ENCODE data around the gene POLE2. TPM values are rescaled to one million over a fixed set of nuclear protein-coding genes. Genes with fewer than 3 reads are reported as not detected.
A peak's percentile ranks its signal among the peaks of the same experiment; 100 is the strongest.
"Not testable (repeated sequence)": the region's sequence is repeated elsewhere in the genome, so short reads cannot be mapped to it uniquely, and the experiment has no call there.

The POLE2 gene
- total RNA-seq, 1 donor from 2014 or later = 13.4 TPM

DNA sequence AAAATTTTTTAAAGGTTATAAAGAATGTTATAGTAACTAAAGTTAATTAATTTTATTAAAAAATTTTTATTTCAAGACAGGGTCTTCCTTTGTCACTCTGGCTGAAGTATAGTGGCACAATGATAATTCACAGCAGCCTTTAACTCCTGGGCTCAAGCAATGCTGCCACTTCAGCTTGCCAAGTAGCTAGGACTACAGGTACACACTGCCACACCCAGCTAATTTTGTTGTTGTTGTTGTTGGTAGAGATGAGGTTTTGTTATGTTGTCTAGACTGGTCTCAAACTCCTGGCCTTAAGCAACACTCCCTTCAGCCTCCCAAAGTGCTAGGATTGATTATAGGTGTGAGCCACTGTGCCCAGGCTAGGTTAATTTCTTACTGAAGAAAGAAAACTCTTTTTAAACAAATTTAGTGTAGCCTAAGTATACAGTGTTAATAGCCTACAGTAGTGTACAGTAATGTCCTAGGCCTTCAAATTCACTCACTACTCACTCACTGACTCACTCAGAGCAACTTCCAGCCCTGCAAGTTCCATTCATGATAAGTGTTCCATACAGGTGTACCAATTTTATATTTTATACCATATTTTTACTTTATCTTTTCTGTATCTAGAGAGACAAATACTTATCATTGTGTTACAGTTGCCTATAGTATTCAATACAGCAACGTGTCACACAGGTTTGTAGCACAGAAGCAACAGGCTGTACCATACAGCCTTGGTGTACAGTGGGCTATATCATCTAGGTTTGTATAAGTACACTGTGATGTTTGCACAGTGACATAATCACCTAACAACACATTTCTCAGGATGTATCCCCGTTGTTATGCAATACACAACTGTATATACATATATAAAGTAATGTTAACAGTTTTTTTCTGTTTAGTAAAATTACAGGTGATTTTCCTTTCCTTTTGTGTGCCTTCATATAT lies 28.2 kb downstream of the POLE2 start:
- no peak for DNase-seq

DNA sequence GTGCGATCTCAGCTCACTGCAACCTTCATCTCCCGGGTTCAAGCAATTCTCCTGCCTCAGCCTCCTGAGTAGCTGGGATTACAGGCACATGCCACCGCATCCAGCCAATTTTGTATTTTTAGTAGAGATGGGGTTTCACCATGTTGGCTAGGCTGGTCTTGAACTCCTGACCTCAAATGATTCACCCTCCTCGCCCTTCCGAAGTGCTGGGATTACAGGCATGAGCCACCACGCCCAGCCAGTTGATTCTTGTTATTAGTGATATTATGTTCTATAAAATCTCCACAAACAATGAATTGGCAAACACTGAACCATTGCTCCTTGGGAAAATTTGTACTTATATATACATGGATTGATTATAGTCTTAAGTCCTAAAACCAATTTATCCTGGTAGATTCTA lies 30.5 kb downstream of the POLE2 start:
- DNase-seq = not testable (repeated sequence)

DNA sequence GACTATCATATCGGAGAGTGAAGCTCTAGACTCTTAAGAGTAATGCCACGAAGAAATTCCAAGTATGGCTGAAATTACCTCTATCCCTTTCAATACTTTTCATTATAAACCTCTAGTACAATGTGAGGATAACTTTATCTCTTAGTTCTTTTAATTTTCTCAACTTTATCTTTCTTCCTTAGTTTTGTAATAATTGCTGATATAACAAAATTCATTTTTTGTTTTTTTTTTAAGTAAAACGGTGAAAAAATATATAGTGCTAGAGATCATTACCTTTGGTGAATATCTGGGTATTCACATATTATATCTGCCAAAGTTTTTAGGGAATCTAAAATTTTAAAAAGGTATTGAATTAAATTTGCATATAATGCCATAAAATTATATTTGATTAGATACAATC lies 33.5 kb downstream of the POLE2 start:
- no peak for DNase-seq

DNA sequence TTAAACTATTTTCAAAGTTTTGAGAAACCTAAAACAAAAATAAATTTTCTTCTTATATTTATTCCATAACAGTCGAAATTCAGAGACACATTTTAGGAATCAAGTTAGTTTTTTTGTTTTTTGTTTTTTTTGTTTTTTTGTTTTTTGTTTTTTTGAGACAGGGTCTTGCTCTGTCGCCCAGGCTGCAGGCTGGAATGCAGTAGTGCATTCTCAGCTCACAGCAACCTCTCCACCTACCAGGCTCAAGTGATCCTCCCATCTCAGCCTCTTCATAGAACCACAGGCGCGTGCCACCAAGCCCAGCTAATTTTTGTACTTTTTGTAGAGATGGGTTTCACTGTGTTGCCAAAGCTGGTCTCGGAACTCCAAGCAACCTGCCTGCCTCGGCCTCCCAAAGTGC lies 34.5 kb downstream of the POLE2 start:
- DNase-seq = no peak

DNA sequence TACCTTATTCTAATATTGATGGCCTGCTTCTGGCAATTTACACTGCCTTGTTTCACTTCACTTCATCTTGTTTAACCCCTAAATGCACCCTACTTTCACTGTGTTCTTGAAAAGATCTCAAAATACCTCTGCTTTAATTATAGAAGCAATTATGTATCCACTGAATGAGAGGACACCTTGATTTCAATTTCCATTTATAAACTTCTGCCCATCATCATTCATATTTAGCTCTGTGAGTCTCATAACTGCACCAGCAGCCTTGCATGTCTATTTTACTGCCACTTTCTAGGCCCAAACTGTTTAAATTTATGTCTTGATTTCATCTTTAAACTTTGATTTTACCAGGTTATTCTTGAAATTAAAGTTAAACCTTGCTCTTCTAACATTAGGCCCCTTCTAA lies 45.9 kb downstream of the POLE2 start:
- DNase-seq = no peak

DNA sequence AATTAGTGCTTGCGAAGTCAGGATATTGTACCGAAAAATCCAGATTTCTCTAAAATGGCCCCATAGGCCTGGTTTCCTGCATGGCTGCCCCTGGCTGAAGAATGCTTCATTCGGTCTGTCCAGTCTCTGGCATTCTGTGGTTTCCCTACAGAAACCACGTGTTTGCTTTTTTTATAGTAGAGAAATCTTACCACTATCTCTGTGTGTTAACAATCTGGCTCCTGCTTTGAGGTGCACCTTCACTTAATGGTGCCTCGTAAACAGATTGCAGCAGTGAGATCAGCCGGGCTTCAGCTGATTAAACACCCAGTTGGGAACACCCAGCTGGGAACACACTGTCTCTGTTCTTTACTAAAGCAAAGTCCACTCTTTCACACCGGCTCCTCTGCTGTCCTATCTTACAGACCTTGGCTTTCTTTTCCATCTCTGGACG lies 46.3 kb downstream of the POLE2 start:
- no peak for DNase-seq

DNA sequence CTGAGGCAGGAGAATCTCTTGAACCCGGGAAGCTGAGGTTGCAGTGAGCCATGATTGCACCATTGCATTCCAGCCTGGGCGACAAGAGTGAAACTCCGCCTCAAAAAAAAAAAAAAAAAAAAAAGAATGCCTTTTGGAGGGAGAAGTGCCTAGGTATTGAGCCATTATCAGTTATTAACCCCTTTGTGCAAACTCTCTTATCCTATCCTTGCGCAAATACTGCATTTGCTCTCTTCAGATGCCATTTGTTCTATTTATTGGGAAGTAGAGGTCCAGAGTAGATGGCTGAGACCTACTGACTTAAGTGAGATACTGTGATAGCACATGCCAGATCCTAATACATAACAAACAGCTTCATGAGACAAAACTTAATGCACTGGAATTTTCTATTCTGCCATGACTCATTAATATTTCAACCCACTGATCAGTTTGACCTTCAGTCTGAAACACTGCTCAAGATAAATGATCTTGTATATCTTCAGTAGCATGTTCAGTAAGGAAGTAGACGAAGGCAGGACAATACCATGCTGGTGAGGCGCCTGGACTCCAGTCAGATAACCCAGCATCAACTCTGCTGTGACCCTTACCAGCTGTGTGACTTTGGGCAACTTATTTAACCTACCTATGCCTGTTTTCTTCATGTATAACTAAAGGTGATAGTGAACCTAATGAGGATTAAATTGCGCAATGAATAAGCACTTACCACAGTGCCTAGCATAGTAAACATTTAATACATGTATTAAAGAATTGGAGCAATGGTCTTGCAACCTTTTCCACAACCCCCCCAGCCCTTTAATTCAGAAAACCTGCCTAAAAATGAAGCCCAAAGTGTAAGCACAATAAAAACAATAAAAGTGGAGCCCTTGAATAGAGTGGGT lies 47.2 kb downstream of the POLE2 start:
- no peak for DNase-seq

DNA sequence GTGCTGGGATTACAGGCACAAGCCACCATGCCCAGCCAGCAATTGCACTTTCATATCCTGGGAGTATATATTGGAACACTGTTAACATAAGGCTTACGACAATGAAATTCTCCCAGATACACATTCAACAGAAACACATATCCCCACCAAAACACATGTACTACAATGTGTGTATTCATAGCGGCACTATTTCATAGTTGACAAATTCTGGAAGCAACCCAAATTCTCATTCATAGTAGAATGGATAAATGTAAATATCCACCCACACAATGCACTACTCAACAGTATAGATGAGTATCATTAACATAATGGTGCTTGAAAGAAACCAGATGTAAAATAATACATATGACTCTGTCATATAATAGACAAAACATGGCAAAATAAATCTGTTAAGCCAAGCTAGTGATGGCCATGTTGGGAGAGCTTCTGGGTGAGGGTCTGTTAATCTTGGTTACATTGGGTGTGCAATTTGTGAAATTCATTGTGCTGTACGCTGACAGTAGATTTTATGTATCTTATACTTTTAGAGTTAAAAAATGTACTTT lies 50.4 kb downstream of the POLE2 start:
- no peak for DNase-seq

DNA sequence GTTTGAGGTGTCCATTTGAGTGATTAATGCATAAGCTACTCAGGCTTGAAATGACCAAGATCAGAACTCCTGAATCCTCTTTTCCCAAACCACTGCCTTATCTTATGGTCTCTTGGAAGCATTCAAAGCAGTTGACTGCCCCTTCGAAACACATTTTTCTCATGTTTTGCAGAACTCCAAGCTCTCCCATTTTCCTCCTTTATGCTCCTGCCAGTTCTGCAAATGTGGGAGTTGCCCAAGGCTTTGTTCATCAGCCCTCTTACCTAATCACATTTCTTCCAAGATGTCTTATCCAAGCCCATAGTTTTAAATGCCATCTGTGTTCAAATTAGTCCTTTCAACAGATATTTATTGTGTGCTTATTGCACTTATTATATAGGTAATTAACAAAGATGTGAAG lies 51.1 kb downstream of the POLE2 start:
- no peak for DNase-seq

DNA sequence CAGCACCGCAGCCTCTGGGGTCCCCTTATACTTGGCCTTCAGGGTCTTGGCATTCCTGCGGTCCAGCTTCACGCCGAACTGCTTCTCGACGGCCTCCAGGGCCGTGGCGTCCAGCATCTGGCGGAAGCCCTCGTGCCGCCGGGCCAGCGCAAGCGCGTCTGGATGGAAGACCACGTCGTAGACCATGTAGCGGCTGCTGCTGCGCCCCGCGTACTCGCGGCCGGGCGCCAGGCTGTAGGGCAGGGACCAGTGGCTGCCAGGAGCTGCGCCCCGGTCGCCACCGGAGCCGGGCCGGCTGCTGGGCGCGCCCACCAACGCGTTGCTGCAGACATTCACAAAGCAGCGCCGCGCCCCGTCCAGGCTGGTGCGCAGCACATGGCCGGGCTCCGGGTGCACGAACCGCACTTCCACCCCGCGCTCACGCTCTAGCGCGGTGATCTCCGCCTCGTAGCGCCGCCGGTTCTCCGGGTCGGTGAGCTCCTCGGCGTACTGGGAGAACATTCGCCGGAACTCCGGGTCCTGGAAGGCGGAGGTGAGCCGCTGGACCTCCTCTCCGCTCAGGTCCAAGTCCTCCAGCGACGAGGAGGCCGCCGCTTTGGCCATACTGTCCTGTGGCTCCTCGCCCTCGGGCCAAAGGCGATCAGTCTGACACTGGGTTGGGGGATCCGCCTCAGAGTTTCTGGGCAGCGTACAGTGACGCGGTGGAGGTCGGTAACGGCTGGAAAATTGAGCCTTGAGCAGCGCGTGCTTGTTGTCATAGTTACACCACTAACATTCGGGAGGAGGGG lies 53.3 kb downstream of the POLE2 start, which contains the start of gene DNAAF2:
TSS of gene DNAAF2 (minus strand) at position 698 of the 788 bp plus-strand sequence. CDS start at position 603, 95 bp downstream.
- DNase-seq = peak; percentile 66

DNA sequence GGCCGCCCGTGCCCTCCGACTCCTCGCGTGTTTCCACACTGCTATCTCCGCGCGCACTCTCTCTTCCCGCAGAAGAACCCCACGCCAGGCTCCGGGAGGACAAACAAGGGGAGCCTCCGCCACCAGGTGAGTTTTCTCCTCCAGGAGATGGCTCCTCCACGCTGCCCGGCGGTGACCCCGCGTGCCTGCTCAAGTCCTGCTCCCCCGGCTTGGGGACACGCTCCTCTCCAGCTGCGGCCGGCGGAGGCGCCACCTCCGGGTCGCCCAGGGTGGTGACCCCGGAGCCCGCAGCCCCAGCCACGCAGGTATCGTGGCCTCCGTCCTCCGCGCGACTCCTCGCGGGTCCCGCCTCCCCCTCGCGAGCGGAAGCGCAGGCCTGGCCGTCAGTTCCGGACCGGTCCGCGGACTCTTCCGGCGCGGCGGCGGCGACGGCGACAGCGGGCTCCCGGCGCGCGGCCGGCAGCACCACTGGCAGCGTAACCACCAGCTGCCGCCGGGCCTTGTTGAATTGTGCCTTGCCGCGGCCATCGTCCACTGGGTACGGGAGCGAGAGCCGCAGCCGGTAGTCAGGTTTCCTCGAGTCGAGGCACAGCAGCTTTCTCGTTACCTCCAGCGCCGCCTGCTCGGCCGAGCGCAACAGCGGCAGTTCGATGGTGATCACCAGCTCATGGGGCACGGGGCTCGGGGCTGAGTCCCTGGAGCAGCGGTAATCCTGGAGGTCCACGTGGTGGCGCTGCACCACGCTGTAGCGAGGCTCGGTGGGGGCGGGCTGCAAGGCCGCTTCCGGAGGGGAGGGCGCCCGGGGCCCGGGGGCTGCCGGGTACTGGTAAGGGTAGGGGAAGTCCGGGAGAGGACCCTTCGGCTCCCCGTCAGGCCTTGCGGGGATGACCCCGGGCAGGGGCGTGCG lies 54.1 kb downstream of the POLE2 start:
- peak; percentile 95 for DNase-seq

DNA sequence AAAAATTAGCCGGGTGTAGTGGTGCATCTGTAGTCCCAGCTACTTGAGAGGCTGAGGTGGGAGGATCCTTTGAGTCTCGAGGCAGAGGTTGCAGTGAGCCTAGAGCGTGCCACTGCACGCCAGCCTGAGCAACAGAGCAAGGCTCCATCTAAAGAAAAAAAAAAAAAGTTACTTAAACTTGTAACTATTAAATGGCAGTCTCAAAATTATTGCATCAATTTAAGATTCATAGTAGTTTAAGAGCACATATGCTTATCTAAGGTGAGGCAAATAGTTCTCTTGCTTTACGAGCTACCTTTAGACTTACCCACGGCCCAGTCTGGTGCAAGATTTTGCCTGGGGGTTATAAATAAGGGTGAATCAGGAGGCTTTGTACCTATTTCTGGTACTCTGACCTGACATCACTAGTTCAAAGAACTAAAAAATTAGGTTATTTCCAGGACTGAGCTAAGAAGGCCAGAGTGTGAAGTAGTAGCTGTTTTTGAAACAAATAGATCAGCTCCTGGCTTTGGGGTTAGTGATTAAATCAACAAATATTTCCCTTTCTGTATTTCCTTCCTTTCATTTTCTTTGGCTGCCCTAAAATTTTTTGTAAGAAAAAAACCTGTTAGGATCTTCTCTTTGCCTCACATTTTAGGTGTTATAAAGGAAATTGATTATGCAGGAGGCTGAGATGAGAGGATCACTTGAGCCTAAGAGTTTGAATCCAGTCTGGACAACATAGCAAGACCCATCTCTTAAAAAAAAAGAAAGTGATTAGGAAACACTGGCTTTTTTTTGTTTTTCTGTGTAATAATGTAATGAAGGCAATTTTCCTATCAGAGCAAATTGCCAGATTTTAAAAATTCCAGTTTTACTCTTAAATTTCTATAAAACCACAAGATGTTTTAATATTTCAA lies 63.8 kb downstream of the POLE2 start:
- DNase-seq = no peak

DNA sequence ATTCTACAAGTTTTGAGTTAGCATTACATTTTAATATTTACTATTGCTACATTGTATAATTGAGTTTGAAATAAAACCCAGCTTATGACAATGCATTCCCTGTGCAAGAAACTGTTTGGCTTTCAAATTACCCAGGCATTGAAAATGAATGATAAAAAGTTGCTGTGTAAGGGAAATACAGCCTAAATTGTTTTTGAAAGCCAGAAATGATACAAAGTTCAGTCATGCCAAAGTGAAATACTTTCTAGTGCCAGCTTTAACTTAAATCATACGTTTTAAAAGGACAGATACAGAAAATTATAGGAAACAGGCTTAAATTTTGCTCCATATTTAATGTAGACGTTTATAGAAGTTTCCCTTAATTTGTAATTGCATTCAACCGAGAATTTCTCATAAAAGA lies 64.6 kb downstream of the POLE2 start:
- DNase-seq = no peak

DNA sequence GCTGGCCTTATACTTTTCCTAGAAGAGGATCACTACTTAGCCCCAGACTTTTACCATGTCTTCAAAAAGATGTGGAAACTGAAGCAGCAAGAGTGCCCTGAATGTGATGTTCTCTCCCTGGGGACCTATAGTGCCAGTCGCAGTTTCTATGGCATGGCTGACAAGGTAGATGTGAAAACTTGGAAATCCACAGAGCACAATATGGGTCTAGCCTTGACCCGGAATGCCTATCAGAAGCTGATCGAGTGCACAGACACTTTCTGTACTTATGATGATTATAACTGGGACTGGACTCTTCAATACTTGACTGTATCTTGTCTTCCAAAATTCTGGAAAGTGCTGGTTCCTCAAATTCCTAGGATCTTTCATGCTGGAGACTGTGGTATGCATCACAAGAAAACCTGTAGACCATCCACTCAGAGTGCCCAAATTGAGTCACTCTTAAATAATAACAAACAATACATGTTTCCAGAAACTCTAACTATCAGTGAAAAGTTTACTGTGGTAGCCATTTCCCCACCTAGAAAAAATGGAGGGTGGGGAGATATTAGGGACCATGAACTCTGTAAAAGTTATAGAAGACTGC lies 65.9 kb downstream of the POLE2 start:
- DNase-seq = no peak

DNA sequence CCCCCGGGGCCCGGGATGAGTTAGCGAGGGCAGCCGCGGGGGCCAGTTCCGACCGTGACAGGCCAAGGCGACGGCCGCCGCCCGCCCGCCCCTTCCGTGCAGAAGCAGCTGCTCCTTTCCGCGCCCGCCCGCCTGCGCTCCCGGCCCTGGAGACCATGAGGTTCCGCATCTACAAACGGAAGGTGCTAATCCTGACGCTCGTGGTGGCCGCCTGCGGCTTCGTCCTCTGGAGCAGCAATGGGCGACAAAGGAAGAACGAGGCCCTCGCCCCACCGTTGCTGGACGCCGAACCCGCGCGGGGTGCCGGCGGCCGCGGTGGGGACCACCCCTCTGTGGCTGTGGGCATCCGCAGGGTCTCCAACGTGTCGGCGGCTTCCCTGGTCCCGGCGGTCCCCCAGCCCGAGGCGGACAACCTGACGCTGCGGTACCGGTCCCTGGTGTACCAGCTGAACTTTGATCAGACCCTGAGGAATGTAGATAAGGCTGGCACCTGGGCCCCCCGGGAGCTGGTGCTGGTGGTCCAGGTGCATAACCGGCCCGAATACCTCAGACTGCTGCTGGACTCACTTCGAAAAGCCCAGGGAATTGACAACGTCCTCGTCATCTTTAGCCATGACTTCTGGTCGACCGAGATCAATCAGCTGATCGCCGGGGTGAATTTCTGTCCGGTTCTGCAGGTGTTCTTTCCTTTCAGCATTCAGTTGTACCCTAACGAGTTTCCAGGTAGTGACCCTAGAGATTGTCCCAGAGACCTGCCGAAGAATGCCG lies 66.7 kb downstream of the POLE2 start:
- DNase-seq = no peak

DNA sequence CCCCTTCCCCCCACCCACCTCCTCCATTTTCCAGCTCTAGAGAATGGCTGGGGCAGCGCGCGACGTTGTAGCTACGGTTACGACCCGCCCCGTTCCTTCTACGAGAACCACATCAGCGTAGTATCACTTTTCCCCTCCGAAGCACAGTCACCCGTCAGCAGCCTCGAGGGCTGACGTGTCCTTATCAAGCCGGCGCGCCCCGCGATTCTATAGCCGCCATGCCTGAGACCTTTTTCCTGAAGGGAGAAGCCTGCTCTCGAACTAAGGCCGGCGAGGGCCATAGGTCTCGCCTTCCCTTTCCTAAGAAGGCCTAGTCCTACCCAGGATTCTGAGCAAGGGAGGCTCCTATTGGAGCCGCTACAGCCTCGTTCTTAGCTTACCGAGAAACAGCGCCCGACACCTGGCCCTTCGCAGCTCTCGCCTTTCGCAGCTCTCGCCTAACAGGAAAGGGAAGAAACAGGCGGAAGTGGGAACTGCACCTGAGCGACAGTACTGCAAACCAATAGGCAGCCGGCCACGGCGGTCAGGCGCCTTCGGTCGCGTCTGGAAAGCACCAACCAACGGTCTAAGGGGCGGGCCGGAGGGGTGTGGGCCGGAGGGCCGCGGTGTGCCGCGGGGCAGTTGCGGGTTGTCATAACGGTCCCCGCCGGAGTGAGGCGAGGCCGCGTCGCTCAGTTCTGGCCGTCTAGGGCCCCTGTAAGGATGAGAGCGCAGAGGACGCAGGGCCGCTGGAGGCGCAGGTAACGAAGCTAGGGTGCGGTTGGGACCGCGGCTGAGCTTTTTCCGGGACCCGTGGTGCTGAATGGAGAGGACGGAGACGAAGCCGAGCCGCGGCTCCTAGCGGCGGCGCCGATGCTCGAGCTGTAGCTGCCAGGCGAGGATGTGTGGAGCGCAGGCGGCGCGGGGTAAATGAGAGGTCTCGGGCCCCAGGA lies 67.6 kb downstream of the POLE2 start, which contains the start of the genes MGAT2 and RPL36AL:
TSS of gene MGAT2 (plus strand) at position 618 of the 932 bp plus-strand sequence. CDS start 470 bp downstream, outside the sequence.
TSS of gene RPL36AL (minus strand) at position 445 of the 932 bp plus-strand sequence. CDS start 1,522 bp downstream, outside the sequence.
- peak; percentile 96 for DNase-seq

DNA sequence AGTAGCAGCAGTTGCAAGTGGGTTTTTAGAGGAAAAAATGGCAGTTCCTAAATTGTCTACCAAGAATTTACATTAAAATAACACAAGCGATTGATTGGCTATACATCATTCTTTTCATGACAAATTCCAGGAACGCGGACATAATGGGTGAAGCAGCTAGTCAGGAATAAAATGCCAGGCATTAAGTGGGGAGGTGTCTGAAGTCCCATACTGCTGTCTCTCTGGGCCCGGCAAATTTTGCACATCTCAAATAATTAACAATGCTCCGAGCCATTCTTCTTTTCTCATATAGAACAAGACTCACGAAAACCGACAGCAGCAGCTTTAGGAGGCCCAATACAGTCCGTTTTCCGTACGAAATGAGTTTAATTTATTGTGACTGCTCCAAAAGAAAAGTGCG lies 68.3 kb downstream of the POLE2 start:
- no peak for DNase-seq
